ENCODE data around the gene ZBTB43.
"Not testable (repeated sequence)": the region's sequence is repeated elsewhere in the genome, so short reads cannot be mapped to it uniquely, and the experiment has no call there.

ZBTB43 gene

DNA sequence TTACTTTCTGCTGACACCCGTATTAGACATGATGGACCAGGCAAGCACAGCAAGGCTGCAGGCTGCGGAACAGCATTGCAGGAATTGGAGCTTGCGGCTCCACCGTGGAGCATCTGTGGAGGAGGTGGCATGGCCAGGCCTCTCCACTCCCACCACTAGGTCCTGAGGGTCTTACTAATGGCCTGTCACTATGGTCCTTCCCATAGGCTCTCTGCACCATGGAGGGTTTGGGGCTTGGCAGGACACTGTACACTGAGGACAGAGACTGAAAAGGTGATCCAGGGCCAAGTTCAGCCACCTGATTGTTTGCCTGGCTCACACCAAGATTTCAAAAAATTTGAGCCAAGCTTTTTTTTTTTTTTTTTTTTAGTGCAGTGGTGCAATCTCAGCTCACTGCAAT is 14.3 kb upstream of the ZBTB43 start:
- no peak for DNase-seq (ENCODE audit: low spot score)

DNA sequence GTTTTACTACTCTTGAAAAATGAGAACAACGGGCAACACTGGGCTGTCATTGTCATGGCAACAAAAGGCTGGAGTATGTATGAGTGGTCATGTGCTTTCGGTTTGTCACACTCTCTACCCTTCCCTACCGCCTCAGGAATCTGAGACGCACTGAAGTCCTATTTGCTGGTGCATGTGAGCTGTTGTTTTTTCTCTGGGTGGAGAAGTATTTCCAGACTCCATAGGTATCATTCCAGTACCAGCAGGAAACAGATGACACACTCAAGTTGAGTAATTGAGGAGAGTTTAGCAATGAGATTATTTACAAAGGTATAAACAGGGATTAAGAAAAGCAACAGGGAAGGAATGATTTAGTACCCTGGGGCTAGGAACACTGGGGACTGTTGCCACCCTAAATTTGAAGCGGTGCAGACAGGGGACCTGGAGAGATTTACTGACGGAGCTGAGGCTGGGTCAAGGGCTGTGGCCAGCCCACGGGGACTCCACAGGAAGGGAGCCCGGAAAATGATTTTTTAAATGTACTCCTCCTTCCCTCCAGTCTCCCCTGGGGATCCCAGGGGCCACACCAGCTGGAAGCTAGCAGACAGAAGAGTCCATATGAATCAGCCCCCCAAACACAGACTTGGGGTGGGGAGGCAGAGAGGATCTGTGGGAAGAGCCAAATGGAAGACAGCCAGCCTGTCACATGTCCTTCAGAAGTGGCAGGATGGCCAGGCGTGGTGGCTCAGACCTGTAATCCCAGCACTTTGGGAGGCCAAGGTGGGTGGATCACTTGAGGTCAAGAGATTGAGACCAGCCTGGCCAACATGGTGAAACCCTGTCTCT is 13.2 kb upstream of the ZBTB43 start:
- DNase-seq (ENCODE audit: low spot score): no peak

DNA sequence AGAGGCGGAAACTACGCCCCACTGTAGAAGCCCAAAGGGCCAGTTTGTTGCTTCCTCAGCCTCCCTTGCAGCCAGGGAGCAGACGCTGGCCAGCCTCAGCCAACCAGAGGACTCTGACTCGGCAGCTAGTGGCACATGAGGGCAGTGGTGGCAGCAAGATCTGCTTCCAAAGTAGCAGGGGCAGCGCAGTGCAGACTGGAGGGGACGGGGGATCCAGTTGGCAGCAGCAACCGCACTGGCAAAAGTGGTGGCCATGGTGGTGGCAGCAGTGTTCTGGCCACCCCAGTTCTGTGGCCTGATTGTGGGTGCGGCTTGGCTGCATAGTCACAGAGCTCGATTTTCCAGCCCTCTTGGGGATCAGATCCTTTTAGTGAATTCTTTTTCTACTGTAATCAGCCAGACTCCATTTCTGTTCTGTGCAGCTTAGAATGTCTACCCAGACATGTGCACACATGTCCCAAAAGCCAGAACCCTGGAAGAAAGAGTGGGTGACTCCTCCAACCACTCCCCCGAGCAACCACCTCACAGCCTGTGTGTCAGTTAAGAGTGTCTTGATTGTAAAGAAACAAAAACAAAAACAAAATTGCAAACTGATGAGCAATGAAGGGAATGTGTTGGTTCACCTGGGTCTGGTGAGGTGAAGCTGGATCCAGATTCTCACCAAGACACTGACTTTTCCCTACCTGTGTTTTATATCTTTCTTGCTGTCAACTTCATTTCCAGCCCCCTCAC is 11.0 kb upstream of the ZBTB43 start:
- DNase-seq (ENCODE audit: low spot score): no peak

DNA sequence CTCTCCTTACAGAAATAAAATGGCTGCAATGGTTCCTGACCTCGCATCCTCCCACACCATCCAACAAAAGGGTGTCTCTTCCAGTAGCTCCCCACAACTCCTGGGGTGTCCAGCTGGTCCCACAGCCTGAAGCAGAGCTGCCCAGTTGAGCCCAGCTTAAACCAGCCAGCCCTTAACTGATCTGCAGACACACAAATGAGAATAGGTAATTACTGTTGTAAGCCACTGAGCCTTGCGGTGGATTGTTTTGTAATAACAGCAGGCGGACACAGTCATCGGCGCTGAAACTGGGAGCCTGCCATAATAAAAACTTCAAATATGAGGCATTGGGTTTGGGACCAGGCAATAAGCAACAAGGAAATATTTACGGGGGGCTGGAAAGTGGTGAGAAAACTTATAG is 10.4 kb upstream of the ZBTB43 start:
- DNase-seq (ENCODE audit: low spot score): no peak

DNA sequence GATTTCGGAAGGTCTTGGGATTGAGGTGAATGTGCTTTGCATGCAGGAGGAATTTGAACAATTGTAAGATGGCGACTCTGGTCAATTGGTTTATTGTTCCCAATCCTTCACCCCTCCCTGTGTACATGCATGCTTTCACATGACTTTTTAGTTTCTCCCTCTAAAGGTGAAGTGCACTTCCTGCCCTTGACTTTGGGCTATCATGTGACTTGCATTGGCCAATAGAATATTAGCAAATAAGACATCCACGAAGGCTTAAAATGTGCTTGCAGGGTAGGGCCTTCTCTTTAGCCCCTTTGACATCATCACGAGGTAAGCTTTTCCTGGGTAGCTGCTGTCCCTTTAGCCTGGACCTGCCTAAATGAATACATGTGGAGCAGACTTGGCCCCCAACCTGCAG is 8.1 kb upstream of the ZBTB43 start:
- DNase-seq (ENCODE audit: low spot score): no peak

DNA sequence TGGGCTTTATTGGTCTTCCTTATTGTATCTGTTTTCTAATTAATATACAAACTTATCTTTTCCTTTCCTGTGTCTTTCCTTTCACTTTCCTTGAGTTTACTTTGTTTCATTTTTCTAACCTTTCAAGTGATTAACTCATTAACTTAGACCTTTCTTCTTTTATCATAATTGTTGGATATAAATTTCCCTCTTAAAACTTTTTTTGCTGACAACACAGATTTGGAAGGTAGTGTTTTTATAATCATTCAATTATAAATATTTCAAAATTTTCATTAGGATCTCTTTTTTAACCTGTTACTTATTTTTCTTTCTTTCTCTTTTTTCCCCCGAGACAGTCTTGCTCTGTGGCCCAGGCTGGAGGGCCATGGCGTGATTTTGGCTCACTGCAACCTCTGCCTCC is 6.9 kb upstream of the ZBTB43 start:
- DNase-seq (ENCODE audit: low spot score): no peak

DNA sequence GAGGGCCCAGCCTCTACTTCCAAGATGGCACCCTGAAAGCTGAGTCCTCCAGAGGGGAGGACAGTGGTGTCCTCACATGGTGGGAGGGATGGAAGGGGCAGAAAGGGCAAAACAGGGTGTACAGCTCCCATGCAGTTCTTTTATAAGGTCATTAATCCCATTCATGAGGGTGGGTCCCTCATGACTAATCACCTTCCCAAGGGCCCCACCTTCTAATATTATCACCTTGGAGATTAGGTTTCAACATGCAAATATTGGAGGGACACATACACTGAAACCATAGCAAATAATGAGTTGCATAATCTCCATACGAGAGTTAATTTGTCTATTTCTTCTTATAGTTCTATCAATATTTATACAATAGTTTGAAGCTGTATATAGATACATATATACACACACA is 5.8 kb upstream of the ZBTB43 start:
- DNase-seq (ENCODE audit: low spot score): no peak

DNA sequence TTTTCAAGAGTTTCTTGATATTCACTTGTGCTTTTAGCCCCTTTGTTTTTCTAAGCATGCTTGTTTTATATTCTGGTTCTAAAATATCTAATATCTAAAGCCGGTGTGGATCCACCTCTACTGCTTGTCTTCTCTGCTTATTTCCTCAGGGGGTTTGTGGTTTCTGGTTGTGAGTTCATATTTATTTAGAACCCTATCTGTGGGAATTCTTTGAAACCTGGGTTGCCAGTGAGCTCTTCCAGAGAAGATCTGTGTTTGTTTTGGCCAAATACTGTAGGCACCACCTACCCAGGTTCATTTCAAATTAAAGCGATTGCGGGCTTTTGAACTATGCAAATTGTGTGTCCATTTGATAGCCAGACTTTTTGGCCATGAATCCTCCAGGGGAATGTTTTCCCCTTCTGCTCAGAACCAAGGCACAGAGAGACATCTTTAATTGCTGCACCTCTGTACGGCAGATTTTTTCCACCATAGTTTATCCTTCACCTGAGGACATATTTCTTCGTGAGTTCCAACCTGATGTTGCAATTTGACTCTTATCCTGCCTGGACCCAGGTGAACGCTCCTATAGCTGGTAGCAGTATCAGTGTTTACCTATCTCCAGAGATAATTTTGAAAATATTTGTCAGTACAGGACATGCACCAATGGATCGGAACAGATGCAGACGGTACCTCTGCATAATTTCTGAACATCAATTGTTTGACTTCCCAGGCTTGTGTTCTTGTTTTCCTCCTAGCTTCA is 2.4 kb upstream of the ZBTB43 start:
- DNase-seq (ENCODE audit: low spot score): no peak

DNA sequence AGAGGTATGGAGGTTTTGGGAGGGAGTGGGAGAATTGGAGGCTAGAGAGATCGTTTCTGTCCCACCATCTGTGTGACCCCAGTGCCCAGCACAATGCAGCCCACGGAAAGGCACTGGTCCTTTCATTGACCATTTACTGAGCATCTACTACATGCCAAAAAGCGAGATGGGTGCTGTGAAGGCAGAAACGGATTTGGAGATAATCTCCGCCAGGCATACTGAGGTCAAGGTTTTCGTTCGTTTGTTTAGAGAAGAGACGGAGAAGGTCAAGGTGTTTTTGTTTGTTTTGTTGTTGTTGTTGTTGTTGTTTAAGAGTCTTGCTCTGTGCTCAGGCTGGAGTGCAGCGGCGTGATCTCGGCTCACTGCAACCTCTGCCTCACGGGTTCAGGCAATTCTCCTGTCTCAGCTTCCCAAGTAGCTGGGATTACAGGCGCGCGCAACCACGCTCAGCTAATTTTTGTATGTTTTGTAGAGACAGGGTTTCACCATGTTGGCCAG is 593 bp upstream of the ZBTB43 start:
- no peak for DNase-seq (ENCODE audit: low spot score)

DNA sequence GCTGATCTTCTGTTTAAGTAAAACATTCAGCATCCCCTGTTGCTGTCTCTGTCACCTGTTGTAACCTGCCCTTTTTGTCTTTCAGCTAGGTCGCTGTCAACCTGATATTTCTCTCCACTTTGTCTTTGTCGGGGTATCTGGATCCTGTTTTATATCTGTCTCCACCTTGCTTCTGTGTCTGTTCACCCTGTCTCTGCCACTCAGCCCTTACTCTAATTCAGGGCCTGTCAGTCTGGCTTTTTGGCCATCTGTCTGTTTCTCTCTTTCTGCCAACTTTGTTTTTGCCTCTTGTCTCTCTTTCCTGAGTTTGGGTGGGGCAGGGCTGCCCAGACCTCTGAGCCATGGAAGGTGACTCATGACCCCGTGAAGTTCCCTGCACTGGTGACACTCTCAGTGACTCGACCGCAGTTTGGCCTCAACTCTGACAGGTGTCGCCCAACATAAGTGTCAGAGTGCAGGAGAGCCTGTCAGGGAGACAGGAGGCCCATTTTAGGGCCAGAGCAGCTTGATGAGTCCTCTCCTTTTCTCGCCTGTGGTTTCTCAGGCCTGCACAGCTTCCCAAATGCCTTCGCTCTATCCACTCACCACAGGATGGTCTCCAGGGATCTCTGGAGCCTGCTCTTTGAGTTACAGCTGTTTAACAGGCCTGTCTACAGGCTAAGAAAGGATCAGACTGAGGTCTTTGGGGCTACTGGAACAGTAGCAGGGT is 868 bp downstream of the ZBTB43 start:
- no peak for DNase-seq (ENCODE audit: low spot score)

DNA sequence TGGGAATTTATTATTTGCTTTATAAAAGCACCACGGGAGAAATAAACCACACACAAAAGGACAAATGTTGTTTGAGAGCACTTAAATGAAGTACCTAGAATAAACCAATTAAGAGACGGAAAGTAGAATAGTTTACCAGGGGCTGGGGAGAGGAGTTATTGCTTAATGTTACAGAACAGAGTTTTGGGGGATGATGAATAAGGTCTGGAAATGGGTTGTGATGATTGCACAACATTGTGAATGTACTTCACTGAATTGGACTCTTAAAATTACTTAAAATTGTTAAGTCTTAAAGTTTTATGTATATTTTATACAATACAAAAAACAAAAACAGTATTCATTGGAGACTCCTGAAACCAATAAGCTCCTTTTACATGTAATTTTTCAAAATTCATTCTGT is 1.5 kb downstream of the ZBTB43 start:
- DNase-seq (ENCODE audit: low spot score): no peak

DNA sequence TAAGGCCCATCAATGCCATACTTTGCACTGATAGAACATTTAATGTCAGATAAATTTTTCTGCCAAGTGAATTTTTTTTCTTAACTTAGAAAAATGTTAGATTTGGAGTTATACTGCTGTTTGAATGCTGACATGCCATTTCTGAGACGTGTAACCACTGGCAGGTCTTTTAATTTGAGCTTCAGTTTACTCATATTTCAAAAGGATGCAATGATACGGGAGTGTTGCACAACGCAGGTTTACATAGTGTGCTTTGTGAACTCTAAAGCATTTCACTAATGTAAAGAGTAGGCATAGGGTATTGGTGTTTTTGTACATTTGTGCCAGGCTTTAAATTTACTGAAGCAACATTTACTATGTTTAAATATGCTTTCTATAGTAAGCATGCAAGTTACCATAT is 4.2 kb downstream of the ZBTB43 start:
- DNase-seq (ENCODE audit: low spot score): no peak

DNA sequence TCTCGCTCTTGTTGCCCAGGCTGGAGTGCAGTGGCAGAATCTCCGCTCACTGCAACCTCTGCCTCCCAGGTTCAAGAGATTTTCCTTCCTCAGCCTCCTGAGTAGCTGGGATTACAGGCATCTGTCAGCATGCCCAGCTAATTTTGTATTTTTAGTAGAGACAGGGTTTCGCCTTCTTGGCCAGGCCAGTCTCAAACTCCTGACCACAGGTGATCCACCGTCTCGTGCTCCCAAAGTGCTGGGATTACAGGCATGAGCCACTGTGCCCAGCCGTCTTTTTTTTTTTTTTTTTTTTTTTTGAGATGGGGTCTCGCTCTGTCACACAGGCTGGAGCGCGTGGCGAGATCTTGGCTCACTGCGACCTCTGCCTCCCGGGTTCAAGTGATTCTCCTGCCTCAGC is 5.4 kb downstream of the ZBTB43 start:
- DNase-seq (ENCODE audit: low spot score): not testable (repeated sequence)

DNA sequence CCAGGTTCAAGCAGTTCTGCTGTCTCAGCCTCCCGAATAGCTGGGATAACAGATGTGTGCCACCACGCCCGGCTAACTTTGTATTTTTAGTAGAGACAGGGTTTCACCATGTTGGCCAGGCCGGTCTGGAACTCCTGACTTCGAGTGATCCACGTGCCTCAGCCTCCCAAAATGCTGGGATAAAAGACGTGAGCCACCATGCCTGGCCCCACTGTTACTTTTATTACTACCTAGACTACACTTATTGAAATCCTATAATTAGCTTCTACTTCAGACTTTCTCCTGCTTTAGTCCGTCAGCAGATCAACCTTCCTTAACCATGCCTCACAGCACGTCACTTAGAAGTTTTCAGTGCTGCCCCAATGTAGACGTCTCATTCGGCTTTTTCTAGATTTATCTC is 8.2 kb downstream of the ZBTB43 start:
- DNase-seq (ENCODE audit: low spot score): no peak

DNA sequence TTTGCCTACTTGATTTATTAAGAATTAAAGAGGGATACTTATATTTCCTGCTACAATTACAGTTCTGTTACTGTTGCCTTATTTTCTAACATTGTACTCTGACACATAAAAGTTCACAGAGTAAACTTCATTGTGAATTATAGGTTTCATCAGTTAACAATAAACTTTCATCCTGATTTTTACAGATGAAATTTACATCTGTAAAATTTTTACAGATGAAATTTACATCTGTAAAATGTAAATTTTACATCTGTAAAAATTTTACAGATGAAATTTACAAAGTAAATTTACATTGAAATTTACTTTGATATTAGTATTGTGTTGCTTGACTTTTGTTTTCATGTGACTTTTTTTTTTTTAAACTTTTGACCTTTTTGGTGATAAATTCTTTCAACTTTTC is 9.3 kb downstream of the ZBTB43 start:
- no peak for DNase-seq (ENCODE audit: low spot score)

DNA sequence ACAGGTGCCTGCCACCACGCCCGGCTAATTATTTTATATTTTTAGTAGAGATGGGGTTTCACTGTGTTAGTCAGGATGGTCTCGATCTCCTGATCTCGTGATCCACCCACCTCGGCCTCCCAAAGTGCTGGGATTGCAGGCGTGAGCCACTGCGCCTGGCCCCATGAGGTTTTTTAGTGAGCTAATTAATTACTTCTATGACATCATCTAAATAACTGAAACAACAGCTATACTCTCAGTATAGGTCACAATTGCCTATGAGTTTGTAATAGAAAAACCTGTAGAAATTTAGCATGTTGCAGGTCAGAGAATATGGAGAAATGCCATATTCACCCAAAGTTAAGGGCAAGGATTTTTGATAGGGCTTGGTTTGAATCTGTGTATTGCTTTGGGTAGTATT is 12.8 kb downstream of the ZBTB43 start:
- DNase-seq (ENCODE audit: low spot score): not testable (repeated sequence)

DNA sequence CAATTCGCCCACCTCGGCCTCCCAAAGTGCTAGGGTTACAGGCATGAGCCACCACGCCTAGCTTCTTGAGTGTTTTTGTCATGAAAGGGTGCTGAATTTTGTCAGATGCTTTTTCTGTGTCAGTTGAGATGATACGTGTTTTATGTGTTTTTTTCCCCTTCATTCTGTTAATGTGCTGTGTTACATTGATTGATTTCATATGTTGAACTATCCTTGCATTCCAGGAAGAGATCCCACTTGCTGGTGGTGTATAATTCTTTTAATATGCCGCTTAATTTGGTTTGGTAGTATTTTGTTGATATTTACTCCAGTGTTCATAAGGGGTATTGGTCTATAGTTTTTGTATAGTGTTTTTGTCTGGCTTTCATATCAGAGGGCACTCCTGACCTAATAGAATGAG is 13.6 kb downstream of the ZBTB43 start:
- no peak for DNase-seq (ENCODE audit: low spot score)

DNA sequence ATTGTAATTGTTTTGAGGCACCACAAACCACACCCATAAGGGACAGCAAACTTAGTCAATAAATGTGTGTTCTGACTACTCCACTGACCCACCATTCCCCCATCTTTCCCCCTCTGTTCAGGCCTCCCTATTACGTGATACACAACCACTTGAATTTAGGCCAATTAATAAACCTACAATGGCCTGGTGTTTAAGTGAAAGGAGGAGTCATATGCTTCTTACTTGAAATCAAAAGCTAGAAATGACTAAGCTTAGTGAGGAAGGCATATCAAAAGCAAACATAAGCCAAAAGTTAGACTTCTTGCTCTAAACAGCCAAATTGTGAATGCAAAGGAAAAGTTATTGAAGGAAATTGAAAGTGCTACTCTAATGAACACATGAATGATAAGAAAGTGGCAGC is 14.6 kb downstream of the ZBTB43 start:
- no peak for DNase-seq (ENCODE audit: low spot score)

DNA sequence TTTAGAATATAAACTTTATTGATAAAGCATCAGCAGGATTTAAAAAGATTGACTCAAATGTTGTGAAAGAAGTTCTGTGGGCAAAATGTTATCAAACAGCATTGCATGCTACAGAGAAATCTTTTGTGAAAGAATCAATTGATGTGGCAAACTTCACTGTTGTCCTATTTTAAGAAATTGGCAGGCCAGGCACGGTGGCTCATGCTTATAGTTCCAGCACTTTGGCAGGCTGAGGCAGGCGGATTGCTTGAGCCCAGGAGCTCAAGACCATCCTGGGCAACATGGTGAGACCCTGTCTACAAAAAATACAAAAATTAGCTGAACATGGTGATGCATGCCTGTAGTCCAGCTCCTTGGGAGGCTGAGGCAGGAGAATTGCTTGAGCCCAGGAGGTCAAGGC is 17.4 kb downstream of the ZBTB43 start:
- no peak for DNase-seq (ENCODE audit: low spot score)

DNA sequence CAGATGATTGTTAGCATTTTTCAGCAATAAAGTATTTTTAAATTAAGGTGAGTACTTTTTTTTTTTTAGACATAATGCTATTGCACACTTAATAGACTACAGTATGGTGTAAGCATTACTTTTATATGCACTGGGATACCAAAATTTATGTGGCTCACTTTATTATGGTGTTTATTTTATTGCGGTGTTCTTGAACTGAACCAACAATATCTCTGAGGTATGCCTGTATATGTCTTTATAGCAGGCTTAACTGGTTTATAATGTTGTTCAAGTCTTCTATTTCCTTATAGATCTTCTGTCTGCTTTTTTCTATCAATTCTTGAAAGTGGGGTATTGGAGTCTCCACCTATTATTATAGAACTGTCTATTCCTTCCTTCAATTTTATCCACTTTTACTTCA is 18.0 kb downstream of the ZBTB43 start:
- DNase-seq (ENCODE audit: low spot score): no peak

DNA sequence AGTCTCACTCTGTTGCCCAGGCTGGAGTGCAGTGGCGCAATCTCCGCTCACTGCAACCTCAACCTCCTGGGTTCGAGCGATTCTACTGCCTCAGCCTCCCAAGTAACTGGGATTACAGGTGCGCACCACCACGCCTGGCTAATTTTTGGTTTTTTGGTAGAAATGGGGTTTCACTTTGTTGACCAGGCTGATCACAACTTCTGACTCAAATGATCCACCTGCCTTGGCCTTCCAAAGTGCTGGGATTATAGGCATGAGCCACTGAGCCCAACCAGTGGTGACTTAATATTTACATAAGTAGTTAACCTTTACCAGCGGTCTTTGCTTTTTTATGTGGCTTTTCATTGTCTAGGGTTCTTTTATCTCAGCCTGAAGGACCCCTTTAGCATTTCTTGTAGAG is 19.2 kb downstream of the ZBTB43 start:
- DNase-seq (ENCODE audit: low spot score): not testable (repeated sequence)

DNA sequence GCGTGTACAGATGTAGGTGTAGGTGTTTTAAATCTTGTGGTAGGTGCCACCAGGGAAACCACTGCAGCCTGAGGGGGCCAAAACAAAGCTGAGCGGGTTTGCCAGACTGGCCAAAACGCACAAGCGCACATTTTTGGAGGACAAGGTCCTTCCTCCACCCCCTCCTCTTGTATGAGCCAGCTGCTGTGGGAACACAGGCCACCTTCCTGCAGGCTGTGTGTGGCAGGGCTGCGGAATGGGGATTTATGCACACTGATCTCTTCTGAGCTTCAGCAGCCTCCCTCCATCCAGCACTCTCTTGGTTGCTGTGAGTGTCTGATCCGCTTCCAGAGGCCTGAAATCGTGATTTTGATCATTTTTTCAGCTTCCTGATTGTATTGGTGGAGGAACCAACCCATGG is 22.4 kb downstream of the ZBTB43 start:
- no peak for DNase-seq (ENCODE audit: low spot score)
